ENCODE data around the gene MDK.

DNA sequence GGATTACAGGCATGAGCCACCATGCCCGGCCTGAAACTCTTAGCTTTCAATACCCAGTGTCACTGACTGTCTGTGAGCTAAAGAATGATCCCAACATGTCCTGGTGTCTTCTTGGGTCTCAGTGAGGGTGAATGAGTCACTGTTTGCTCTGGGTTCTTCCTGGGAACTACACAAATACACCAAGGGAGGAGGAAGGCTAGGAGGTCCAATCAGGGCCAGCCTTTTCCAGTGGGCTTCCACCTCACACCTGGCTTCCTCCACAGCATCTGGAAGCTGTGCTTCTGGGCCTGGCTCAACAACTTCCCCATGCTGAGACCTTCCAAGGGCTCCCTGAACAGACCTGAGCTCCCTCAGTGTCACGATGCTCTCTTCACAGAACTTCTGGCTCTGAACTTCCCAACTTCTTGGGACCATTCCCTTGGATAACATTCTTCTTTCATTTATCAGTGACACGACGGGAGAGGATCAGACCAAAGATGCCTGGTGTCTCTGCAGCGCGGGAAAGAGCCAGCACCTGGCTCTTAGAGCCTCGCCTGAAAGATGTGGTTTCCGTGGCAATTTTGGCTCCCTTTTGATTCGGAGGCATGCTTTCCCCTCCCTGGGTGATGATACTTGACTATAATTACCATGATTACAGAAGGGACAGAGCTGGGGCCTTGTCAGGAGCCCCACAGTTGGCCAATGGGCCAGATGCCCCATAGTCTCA lies 32.4 kb downstream of the MDK start:
- TF ChIP-seq, protein P1, sequence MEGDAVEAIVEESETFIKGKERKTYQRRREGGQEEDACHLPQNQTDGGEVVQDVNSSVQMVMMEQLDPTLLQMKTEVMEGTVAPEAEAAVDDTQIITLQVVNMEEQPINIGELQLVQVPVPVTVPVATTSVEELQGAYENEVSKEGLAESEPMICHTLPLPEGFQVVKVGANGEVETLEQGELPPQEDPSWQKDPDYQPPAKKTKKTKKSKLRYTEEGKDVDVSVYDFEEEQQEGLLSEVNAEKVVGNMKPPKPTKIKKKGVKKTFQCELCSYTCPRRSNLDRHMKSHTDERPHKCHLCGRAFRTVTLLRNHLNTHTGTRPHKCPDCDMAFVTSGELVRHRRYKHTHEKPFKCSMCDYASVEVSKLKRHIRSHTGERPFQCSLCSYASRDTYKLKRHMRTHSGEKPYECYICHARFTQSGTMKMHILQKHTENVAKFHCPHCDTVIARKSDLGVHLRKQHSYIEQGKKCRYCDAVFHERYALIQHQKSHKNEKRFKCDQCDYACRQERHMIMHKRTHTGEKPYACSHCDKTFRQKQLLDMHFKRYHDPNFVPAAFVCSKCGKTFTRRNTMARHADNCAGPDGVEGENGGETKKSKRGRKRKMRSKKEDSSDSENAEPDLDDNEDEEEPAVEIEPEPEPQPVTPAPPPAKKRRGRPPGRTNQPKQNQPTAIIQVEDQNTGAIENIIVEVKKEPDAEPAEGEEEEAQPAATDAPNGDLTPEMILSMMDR (IDR thresholded peaks at IDR 0.05), result no peak
- TF ChIP-seq EP300 (IDR thresholded peaks at IDR 0.05) (no peak), POLR2A (IDR thresholded peaks at IDR 0.05) (no peak)
